HepG2 (cell line): ENCODE measurements around the gene SVOPL. TPM values are rescaled to one million over a fixed set of nuclear protein-coding genes. Genes with fewer than 3 reads are reported as not detected.

Source experiments
- ATAC-seq: fragments of 200-7000 bp; cut with Tn5 transposase; 3 replicates; pipeline ENCODE4 v1.9.1; 2020; ENCODE audit warnings: mild to moderate bottlenecking, moderate library complexity
- BruUV-seq: library from RNA; stranded (reverse); fragments of 400-500 nt; replicated peaks from 2 replicates; lab custom pipeline; 2021; lab: Mats Ljungman, UMichigan
- CTCF ChIA-PET: fragments of 300-600 bp; formaldehyde crosslinking; extraction: SDS; loops from one replicate; lab custom pipeline; 2021; ENCODE audit warnings: low total read pairs, inconsistent platforms, low intra/inter-chr PET ratio; lab: Yijun Ruan, JAX
- POLR2A ChIA-PET: fragments of 350-600 bp; sonication (Branson Sonifier 250); formaldehyde crosslinking; loops from one replicate; lab custom pipeline; 2020; ENCODE audit warnings: antibody characterized with exemption, inconsistent platforms; lab: Yijun Ruan, JAX
- DNase-seq: peaks from one replicate; pipeline ENCODE4 v3.0.0-alpha.2; 2015; ENCODE audit warnings: low spot score
- FAIRE-seq: peaks from 3 replicates; lab custom pipeline; 2011; peaks lifted over from hg19 to GRCh38; lab: Jason Lieb, UNC
- H2AFZ ChIP-seq: one replicate; pipeline ENCODE4 v1.6.1; 2011; ENCODE audit warnings: low read length, inconsistent platforms
- H3K27ac ChIP-seq: fragments of 300-600 bp; 3 replicates; pipeline ENCODE4 v1.8.0; 2011; ENCODE audit warnings: mixed run types, mild to moderate bottlenecking, mixed read lengths, low read length, inconsistent platforms; ENCODE audit not compliant: insufficient read depth; ENCODE audit errors: extremely low read length
- H3K27me3 ChIP-seq, 2 experiments: fragments of 200-600 bp in 1 of 2; 2 replicates in 1 of 2; 3 replicates in 1 of 2; pipeline versions ENCODE4 v1.6.0 to v1.8.0; 2011; ENCODE audit warnings: low read length in 2 of 2, mild to moderate bottlenecking in 2 of 2, moderate library complexity in 2 of 2, inconsistent platforms in 1 of 2; ENCODE audit not compliant: insufficient read depth in 2 of 2, control insufficient read depth in 1 of 2
- H3K36me3 ChIP-seq, 2 experiments: fragments of 200-600 bp in 1 of 2; replicated peaks in 1 of 2; 2 replicates in 1 of 2; 3 replicates in 1 of 2; pipeline versions ENCODE4 v1.5.1 to v1.8.0; 2011; ENCODE audit warnings: low read length in 2 of 2, inconsistent platforms in 1 of 2; ENCODE audit not compliant: insufficient read depth in 2 of 2, control insufficient read depth in 1 of 2
- H3K4me1 ChIP-seq: 2 replicates; pipeline ENCODE4 v1.5.1; 2012; ENCODE audit warnings: low read length, inconsistent platforms; ENCODE audit not compliant: insufficient read depth
- H3K4me2 ChIP-seq: 2 replicates; pipeline ENCODE4 v1.6.0; 2011; ENCODE audit warnings: low read depth, low read length, inconsistent platforms
- H3K4me3 ChIP-seq, 3 experiments: fragments of 200-600 bp in 1 of 3; sonication (generic), shearing (Covaris generic) in 1 of 3; replicated peaks in 1 of 3; 2 replicates each; pipeline ENCODE4 v1.5.1; 2011 to 2016; ENCODE audit warnings: low read length in 3 of 3, inconsistent platforms in 2 of 3, low read depth in 2 of 3, mild to moderate bottlenecking in 2 of 3, control low read depth in 1 of 3, mixed read lengths in 1 of 3; ENCODE audit not compliant: insufficient read depth in 1 of 3
- H3K79me2 ChIP-seq: one replicate; pipeline ENCODE4 v1.6.1; 2011; ENCODE audit warnings: low read length, inconsistent platforms; ENCODE audit not compliant: insufficient read depth
- H3K9ac ChIP-seq: 2 replicates; pipeline ENCODE4 v1.6.0; 2011; ENCODE audit warnings: mild to moderate bottlenecking, low read depth, low read length, inconsistent platforms; ENCODE audit not compliant: insufficient read depth
- H3K9me3 ChIP-seq: 2 replicates; pipeline ENCODE4 v1.5.1; 2012; ENCODE audit warnings: mild to moderate bottlenecking, low read length
- H4K20me1 ChIP-seq: 2 replicates; pipeline ENCODE4 v1.6.0; 2011; ENCODE audit warnings: inconsistent platforms, mild to moderate bottlenecking, low read length, moderate library complexity; ENCODE audit not compliant: insufficient read depth
- ATRX ChIP-seq: sonication (generic); formaldehyde crosslinking; IDR thresholded peaks from 2 replicates; pipeline ENCODE4 v1.4.0; 2020; ENCODE audit warnings: missing genetic modification reagents, borderline replicate concordance
- CAMTA2 ChIP-seq: sonication (generic); formaldehyde crosslinking; IDR thresholded peaks from 2 replicates; pipeline ENCODE4 v1.4.0; 2020; ENCODE audit warnings: mild to moderate bottlenecking, missing genetic modification reagents, borderline replicate concordance
- DRAP1 ChIP-seq: IDR thresholded peaks from 2 replicates; pipeline ENCODE4 v1.6.1; 2016; ENCODE audit warnings: missing genetic modification reagents, missing compliant biosample characterization
- KAT8 ChIP-seq: IDR thresholded peaks from 2 replicates; pipeline ENCODE4 v1.6.1; 2016; ENCODE audit warnings: missing genetic modification reagents, missing compliant biosample characterization
- MYNN ChIP-seq: sonication (generic); formaldehyde crosslinking; IDR thresholded peaks from 2 replicates; pipeline ENCODE4 v1.4.0; 2020; ENCODE audit warnings: mild to moderate bottlenecking, low read depth, missing genetic modification reagents
- MYPOP ChIP-seq: sonication (generic); formaldehyde crosslinking; IDR thresholded peaks from 2 replicates; pipeline ENCODE4 v1.8.1; 2023; ENCODE audit warnings: mild to moderate bottlenecking, moderate library complexity, missing genetic modification reagents
- NKX3-1 ChIP-seq: sonication (generic); formaldehyde crosslinking; IDR thresholded peaks from 2 replicates; pipeline ENCODE4 v1.5.0; 2020; ENCODE audit warnings: missing genetic modification reagents
- NR0B2 ChIP-seq: sonication (generic); formaldehyde crosslinking; IDR thresholded peaks from 2 replicates; pipeline ENCODE4 v1.4.0; 2020; ENCODE audit warnings: mild to moderate bottlenecking, missing genetic modification reagents
- NR2F2 ChIP-seq: IDR thresholded peaks from 2 replicates; pipeline ENCODE4 v1.6.1; 2012; ENCODE audit warnings: low read depth, inconsistent platforms, borderline replicate concordance
- PAX8 ChIP-seq: sonication (generic); formaldehyde crosslinking; IDR thresholded peaks from 2 replicates; pipeline ENCODE4 v1.8.0; 2022; ENCODE audit warnings: mild to moderate bottlenecking, missing genetic modification reagents, borderline replicate concordance
- REXO4 ChIP-seq: sonication (generic); formaldehyde crosslinking; IDR thresholded peaks from 2 replicates; pipeline ENCODE4 v1.8.0; 2022; ENCODE audit warnings: missing genetic modification reagents, mild to moderate bottlenecking, borderline replicate concordance
- SNRNP70 ChIP-seq: fragments of 200-400 bp; formaldehyde crosslinking; IDR thresholded peaks from 2 replicates; pipeline ENCODE4 v1.6.1; 2017; ENCODE audit warnings: mild to moderate bottlenecking, low read depth, low read length, moderate library complexity
- SP5 ChIP-seq: IDR thresholded peaks from 2 replicates; pipeline ENCODE4 v1.6.1; 2016; ENCODE audit warnings: low read depth, borderline replicate concordance
- USF2 ChIP-seq, 2 experiments: sonication (generic) in 1 of 2; formaldehyde crosslinking in 1 of 2; IDR thresholded peaks; 2 replicates each; pipeline versions ENCODE4 v1.5.1 to v1.6.1; 2011 to 2020; ENCODE audit warnings: borderline replicate concordance in 1 of 2, low read depth in 1 of 2, low read length in 1 of 2, mild to moderate bottlenecking in 1 of 2, missing genetic modification reagents in 1 of 2, moderate library complexity in 1 of 2
- ZFP62 ChIP-seq: sonication (generic); formaldehyde crosslinking; IDR thresholded peaks from 2 replicates; pipeline ENCODE4 v1.4.0; 2020; ENCODE audit warnings: missing genetic modification reagents
- ZMYM2 ChIP-seq: sonication (generic); formaldehyde crosslinking; IDR thresholded peaks from 2 replicates; pipeline ENCODE4 v1.8.0; 2022; ENCODE audit warnings: mild to moderate bottlenecking, missing genetic modification reagents
- ZNF556 ChIP-seq: sonication (generic); formaldehyde crosslinking; IDR thresholded peaks from 2 replicates; pipeline ENCODE4 v1.4.0; 2020; ENCODE audit warnings: mild to moderate bottlenecking, missing genetic modification reagents, borderline replicate concordance
- ZNF709 ChIP-seq: sonication (generic); formaldehyde crosslinking; IDR thresholded peaks from 2 replicates; pipeline ENCODE4 v1.5.0; 2020; ENCODE audit warnings: mild to moderate bottlenecking, missing genetic modification reagents
- ZNF777 ChIP-seq: sonication (generic); formaldehyde crosslinking; IDR thresholded peaks from 2 replicates; pipeline ENCODE4 v1.4.0; 2020; ENCODE audit warnings: missing genetic modification reagents
- WGBS: methylation state at CpG from one replicate; pipeline ENCODE4 v1.1.6; 2017; ENCODE audit warnings: low lambda C conversion rate; 5-methylcytosine and 5-hydroxymethylcytosine counted together
- in situ Hi-C: cut with HindIII; loops from 2 replicates; pipeline ENCODE4 v1.10.0; 2017; ENCODE audit warnings: low pct_unique_long_range_greater_than_20kb; ENCODE audit not compliant: extremely low pct_ligation_motif_present
- intact Hi-C: fragments of 100-400 bp; cut with micrococcal nuclease; formaldehyde crosslinking; loops from one replicate; pipeline ENCODE4 v1.10.0; 2022; ENCODE audit not compliant: unreplicated experiment
- polyA plus RNA-seq, 8 experiments: library from polyadenylated mRNA; depleted of rRNA in 3 of 8; stranded (reverse) in 7 of 8; unstranded in 1 of 8; fragments of >200 nt; fragmentation: Illumina TruSeq in 4 of 8; extraction: Trizol in 4 of 8; gene quantifications; 2 replicates each; pipeline versions ENCODE4 v1.2.1 to v1.2.3, GENCODE V29; 2011 to 2016; ENCODE audit warnings: low read depth in 4 of 8, missing spikeins in 1 of 8, mixed read lengths in 1 of 8; ENCODE audit not compliant: insufficient read depth in 1 of 8
- total RNA-seq, 5 experiments: library from RNA; depleted of rRNA; stranded (reverse); fragments of >200 nt; fragmentation: Illumina TruSeq; extraction: Trizol; gene quantifications; 2 replicates each; pipeline ENCODE4 v1.2.3, GENCODE V29; 2016; ENCODE audit warnings: low read depth in 1 of 5
- TF ChIP-seq, protein P1 (sequence below): sonication (generic); formaldehyde crosslinking; IDR thresholded peaks from 2 replicates; pipeline ENCODE4 v1.8.1; 2022; ENCODE audit warnings: mild to moderate bottlenecking, missing genetic modification reagents

The SVOPL gene
- total and polyA plus RNA-seq, 2 of the 13 experiments (the other 11 are each of a cell fraction or from before 2014, with no cell fraction given): not detected

DNA sequence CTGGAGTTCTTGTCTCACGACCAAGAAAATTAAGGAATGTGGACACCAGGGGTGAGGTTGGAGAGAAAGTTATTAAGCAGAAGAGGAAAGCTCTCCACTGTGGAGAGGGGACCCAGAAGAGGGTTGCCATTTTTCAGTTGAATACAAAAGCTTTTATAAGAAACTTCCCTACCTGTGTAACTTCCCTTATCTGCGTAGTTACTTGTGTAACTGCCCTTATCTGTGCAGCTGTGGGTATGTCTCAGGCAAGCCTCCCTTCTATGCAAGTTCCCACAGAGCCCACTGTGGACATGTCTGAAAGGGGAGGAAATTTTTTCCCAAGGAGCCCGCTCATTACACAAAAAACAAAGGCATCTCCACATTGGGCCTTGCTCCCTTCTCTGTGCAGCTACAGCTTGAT, 94.9 kb downstream of the SVOPL start:
- Histone ChIP-seq H3K27me3 (no peaks in the 10 kb centered on the region), H3K4me3 (no peak overlapping the region), H3K79me2 (no peaks in the 10 kb centered on the region)
- POLR2A ChIA-PET: no interaction called here
- TF ChIP-seq SP5 (CRISPR knock-in tag) (no peak), CAMTA2 (CRISPR knock-in tag) (no peak), MYPOP (no peak), ZNF709 (no peak), PAX8 (no peak), USF2 (IDR thresholded peaks at IDR 0.05; ENCODE audit: low read depth, low read length) (no peak), USF2 (CRISPR knock-in tag; IDR thresholded peaks at IDR 0.05; ENCODE audit: borderline replicate concordance) (no peak), ZNF777 (CRISPR knock-in tag) (no peak), ATRX (no peak), DRAP1 (no peak), ZNF556 (CRISPR knock-in tag) (no peak), REXO4 (CRISPR knock-in tag) (no peak), MYNN (CRISPR knock-in tag) (no peak), NKX3-1 (CRISPR knock-in tag) (no peak), KAT8 (CRISPR knock-in tag) (no peak), ZMYM2 (CRISPR knock-in tag) (no peak), NR2F2 (no peak), ZFP62 (CRISPR knock-in tag) (no peak), NR0B2 (CRISPR knock-in tag) (no peak), SNRNP70 (no peak)
- TF ChIP-seq, protein P1, sequence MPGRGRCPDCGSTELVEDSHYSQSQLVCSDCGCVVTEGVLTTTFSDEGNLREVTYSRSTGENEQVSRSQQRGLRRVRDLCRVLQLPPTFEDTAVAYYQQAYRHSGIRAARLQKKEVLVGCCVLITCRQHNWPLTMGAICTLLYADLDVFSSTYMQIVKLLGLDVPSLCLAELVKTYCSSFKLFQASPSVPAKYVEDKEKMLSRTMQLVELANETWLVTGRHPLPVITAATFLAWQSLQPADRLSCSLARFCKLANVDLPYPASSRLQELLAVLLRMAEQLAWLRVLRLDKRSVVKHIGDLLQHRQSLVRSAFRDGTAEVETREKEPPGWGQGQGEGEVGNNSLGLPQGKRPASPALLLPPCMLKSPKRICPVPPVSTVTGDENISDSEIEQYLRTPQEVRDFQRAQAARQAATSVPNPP (CRISPR knock-in tag): no peak
- TF ChIP-seq, all 625 proteins: peak for 0
- Histone ChIP-seq H3K9me3 (no peaks in the 10 kb centered on the region), H3K9ac (no peak overlapping the region), H3K4me2 (no peak overlapping the region), H4K20me1 (no peaks in the 10 kb centered on the region), H2AFZ (no peak overlapping the region), H3K36me3 (no peaks in the 10 kb centered on the region), H3K27ac (no peak overlapping the region), H3K4me1 (peaks cover 36% of the 10 kb centered on the region)
- DNase-seq: no peak
- intact Hi-C loops: no loop called here
- CTCF ChIA-PET: no interaction called here
- no peak for FAIRE-seq
- in situ Hi-C loops: no loop called here
- no TSS peak for BruUV-seq
- 92% methylated on average over 3 of the region's 3 CpGs for WGBS
- ATAC-seq: no peak
